GM12878 (cell line): ENCODE results near the gene ZFP91. TPM values are rescaled to one million over a fixed set of nuclear protein-coding genes. Genes with fewer than 3 reads are reported as not detected.

ENCODE experiments used
- ATAC-seq: fragments of 200-7000 bp; cut with Tn5 transposase; 3 replicates; pipeline ENCODE4 v1.9.1; 2020; ENCODE audit warnings: mild to moderate bottlenecking, moderate library complexity
- BruUV-seq: library from RNA; stranded (reverse); fragments of 400-500 nt; replicated peaks from 2 replicates; lab custom pipeline; 2021; lab: Mats Ljungman, UMichigan
- CTCF ChIA-PET: fragments of 300-600 bp; sonication (Branson Sonifier 250); formaldehyde crosslinking; extraction: SDS; loops from one replicate; lab custom pipeline; 2021; ENCODE audit warnings: inconsistent platforms; lab: Yijun Ruan, JAX
- POLR2A ChIA-PET: fragments of 350-600 bp; formaldehyde crosslinking; extraction: SDS; loops from one replicate; lab custom pipeline; 2021; ENCODE audit warnings: inconsistent platforms; lab: Charles Lee
- RAD21 ChIA-PET: fragments of 300-600 bp; sonication (Branson Sonifier 250); formaldehyde crosslinking; loops from one replicate; lab custom pipeline; 2023; ENCODE audit warnings: antibody characterized with exemption; ENCODE audit not compliant: unreplicated experiment; lab: Charles Lee
- SMC1A ChIA-PET: fragments of 300-600 bp; sonication (Branson Sonifier 250); formaldehyde crosslinking; loops from one replicate; lab custom pipeline; 2023; ENCODE audit not compliant: unreplicated experiment, uncharacterized antibody; lab: Charles Lee
- DNase-seq: peaks from one replicate; pipeline ENCODE4 v3.0.0-alpha.2; 2011; ENCODE audit warnings: low read depth, low spot score
- FAIRE-seq: peaks from 3 replicates; lab custom pipeline; 2011; peaks lifted over from hg19 to GRCh38; lab: Jason Lieb, UNC
- H2AFZ ChIP-seq: 2 replicates; pipeline ENCODE4 v1.6.0; 2011; ENCODE audit warnings: low read depth, low read length, control low read depth; ENCODE audit not compliant: control insufficient read depth
- H3K27ac ChIP-seq: 2 replicates; pipeline ENCODE4 v1.5.1; 2011; ENCODE audit warnings: control low read depth; ENCODE audit not compliant: control insufficient read depth, insufficient read depth
- H3K27me3 ChIP-seq, 2 experiments: replicated peaks in 1 of 2; 2 replicates each; pipeline versions ENCODE4 v1.6.0 to v1.6.1; 2011; ENCODE audit warnings: low read length in 1 of 2; ENCODE audit not compliant: control insufficient read depth in 2 of 2, insufficient read depth in 2 of 2
- H3K36me3 ChIP-seq, 2 experiments: 2 replicates each; pipeline ENCODE4 v1.5.1; 2011; ENCODE audit warnings: low read length in 1 of 2; ENCODE audit not compliant: control insufficient read depth in 2 of 2, insufficient read depth in 2 of 2
- H3K4me1 ChIP-seq: 2 replicates; pipeline ENCODE4 v1.6.1; 2011; ENCODE audit warnings: mild to moderate bottlenecking, low read length, moderate library complexity, mixed read lengths; ENCODE audit not compliant: control insufficient read depth, insufficient read depth
- H3K4me2 ChIP-seq: 2 replicates; pipeline ENCODE4 v1.6.0; 2011; ENCODE audit warnings: control low read depth; ENCODE audit not compliant: control insufficient read depth, insufficient read depth
- H3K4me3 ChIP-seq: fragments of 200-600 bp; sonication (generic); 2 replicates; pipeline ENCODE4 v1.5.1; 2016
- H3K79me2 ChIP-seq: 2 replicates; pipeline ENCODE4 v1.6.0; 2011; ENCODE audit warnings: low read length; ENCODE audit not compliant: control insufficient read depth, insufficient read depth
- H3K9ac ChIP-seq: 2 replicates; pipeline ENCODE4 v1.8.0; 2011; ENCODE audit warnings: low read length, control low read depth, mixed read lengths; ENCODE audit not compliant: control insufficient read depth, insufficient read depth
- H3K9me3 ChIP-seq: replicated peaks from 3 replicates; pipeline ENCODE4 v1.5.1; 2011; ENCODE audit warnings: mild to moderate bottlenecking, low read length; ENCODE audit not compliant: control insufficient read depth, insufficient read depth
- H4K20me1 ChIP-seq: 2 replicates; pipeline ENCODE4 v1.6.0; 2011; ENCODE audit not compliant: control insufficient read depth, insufficient read depth
- BRCA1 ChIP-seq: IDR thresholded peaks from 2 replicates; pipeline ENCODE4 v1.6.1; 2011; ENCODE audit warnings: low read depth, low read length, improper control_type of control experiment
- DPF2 ChIP-seq: fragments of 450-650 bp; IDR thresholded peaks from 2 replicates; pipeline ENCODE4 v1.6.1; 2017; ENCODE audit warnings: mild to moderate bottlenecking
- EP300 ChIP-seq, 2 experiments: fragments of 150-350 bp in 1 of 2; IDR thresholded peaks; 2 replicates each; pipeline ENCODE4 v1.6.1; 2011 to 2012; ENCODE audit warnings: low read depth in 2 of 2, low read length in 2 of 2, borderline replicate concordance in 1 of 2, improper control_type of control experiment in 1 of 2, inconsistent platforms in 1 of 2; ENCODE audit not compliant: control insufficient read depth in 1 of 2
- GATAD2B ChIP-seq: fragments of 450-650 bp; conservative IDR thresholded peaks from 2 replicates; pipeline ENCODE4 v1.6.1; 2017; ENCODE audit warnings: low read depth, mild to moderate bottlenecking, moderate library complexity
- IRF3 ChIP-seq: fragments of 450-650 bp; IDR thresholded peaks from 2 replicates; pipeline ENCODE4 v1.6.1; 2014; ENCODE audit warnings: mild to moderate bottlenecking
- IRF5 ChIP-seq: fragments of 450-650 bp; IDR thresholded peaks from 2 replicates; pipeline ENCODE4 v1.6.1; 2017; ENCODE audit warnings: borderline replicate concordance
- KLF5 ChIP-seq: fragments of 450-650 bp; IDR thresholded peaks from 2 replicates; pipeline ENCODE4 v1.6.1; 2014; ENCODE audit warnings: mild to moderate bottlenecking; ENCODE audit not compliant: partially characterized antibody
- MTA3 ChIP-seq: IDR thresholded peaks from 2 replicates; pipeline ENCODE4 v1.6.1; 2012; ENCODE audit warnings: low read length, inconsistent platforms, borderline replicate concordance
- NBN ChIP-seq: fragments of 450-650 bp; IDR thresholded peaks from 2 replicates; pipeline ENCODE4 v1.6.1; 2016
- NR2C1 ChIP-seq: fragments of 450-650 bp; IDR thresholded peaks from 2 replicates; pipeline ENCODE4 v1.6.1; 2017; ENCODE audit warnings: antibody characterized with exemption, mild to moderate bottlenecking, moderate library complexity
- NR2F1 ChIP-seq: fragments of 450-650 bp; conservative IDR thresholded peaks from 2 replicates; pipeline ENCODE4 v1.6.1; 2017; ENCODE audit warnings: mild to moderate bottlenecking
- PAX8 ChIP-seq: fragments of 450-650 bp; IDR thresholded peaks from 2 replicates; pipeline ENCODE4 v1.6.1; 2017; ENCODE audit warnings: mild to moderate bottlenecking, moderate library complexity
- RAD21 ChIP-seq: IDR thresholded peaks from 2 replicates; pipeline ENCODE4 v1.6.1; 2011; ENCODE audit warnings: mild to moderate bottlenecking, low read depth, low read length, moderate library complexity; ENCODE audit not compliant: insufficient read depth
- REST ChIP-seq: IDR thresholded peaks from 2 replicates; pipeline ENCODE4 v1.6.1; 2012; ENCODE audit warnings: mild to moderate bottlenecking, low read depth, low read length
- STAT1 ChIP-seq: fragments of 450-650 bp; conservative IDR thresholded peaks from 2 replicates; pipeline ENCODE4 v1.6.1; 2014; ENCODE audit warnings: antibody characterized with exemption, mild to moderate bottlenecking
- TCF3 ChIP-seq: IDR thresholded peaks from 2 replicates; pipeline ENCODE4 v1.6.1; 2012; ENCODE audit warnings: low read depth, mild to moderate bottlenecking, low read length, borderline replicate concordance; ENCODE audit not compliant: insufficient read depth
- ZBTB33 ChIP-seq: fragments of 450-650 bp; IDR thresholded peaks from 2 replicates; pipeline ENCODE4 v1.6.1; 2017; ENCODE audit warnings: mild to moderate bottlenecking
- WGBS: methylation state at CpG from one replicate; pipeline ENCODE4 v1.1.6; 2016; ENCODE audit warnings: low lambda C conversion rate; ENCODE audit not compliant: insufficient replicate concordance, insufficient coverage; ENCODE audit errors: missing lambda C conversion rate; 5-methylcytosine and 5-hydroxymethylcytosine counted together
- in situ Hi-C: fragments of 300-500 bp; cut with MboI; formaldehyde crosslinking; loops from 9 replicates; pipeline ENCODE4 v1.14.3; 2018; ENCODE audit warnings: mixed read lengths
- intact Hi-C: fragments of 100-400 bp; cut with micrococcal nuclease; formaldehyde crosslinking; loops from one replicate; pipeline ENCODE4 v1.14.2; 2022; ENCODE audit not compliant: unreplicated experiment
- polyA plus RNA-seq, 11 experiments: library from polyadenylated mRNA; depleted of rRNA in 4 of 11; unstranded in 6 of 11; stranded (reverse) in 5 of 11; fragments of >200 nt; fragmentation: Nextera tagmentation in 4 of 11; fragmentation: Illumina TruSeq in 1 of 11; extraction: Ambion mirVana in 4 of 11; extraction: Trizol in 1 of 11; gene quantifications; 1 replicate in 1 of 11; 2 replicates in 10 of 11; pipeline versions ENCODE4 v1.2.1 to v1.2.3, GENCODE V29; 2011 to 2016; ENCODE audit warnings: inconsistent platforms in 2 of 11, missing spikeins in 2 of 11, low read depth in 1 of 11
- total RNA-seq, 4 experiments: library from RNA; depleted of rRNA in 3 of 4; stranded (reverse); fragments of >200 nt in 3 of 4; fragmentation: Illumina TruSeq in 1 of 4; extraction: Trizol in 1 of 4; gene quantifications; 2 replicates each; pipeline versions ENCODE4 v1.2.1 to v1.2.3, GENCODE V29; 2013 to 2021

Gene ZFP91
- total and polyA plus RNA-seq, 10 of the 15 experiments (the other 5 are each of a cell fraction or from before 2014, with no cell fraction given), result 12.9 to 54.1 (median 31.7) TPM

GRCh38 chr11:58636587-58636986, 57.7 kb downstream of the ZFP91 start:
- in situ Hi-C loops, result no loop called here
- RAD21 ChIA-PET, result no interaction called here
- no peak for TF ChIP-seq REST
- no peak for TF ChIP-seq IRF5
- no peak for TF ChIP-seq NR2F1
- TF ChIP-seq NR2C1, result no peak
- no peak for TF ChIP-seq PAX8
- no peak for TF ChIP-seq DPF2
- TF ChIP-seq RAD21, result no peak
- TF ChIP-seq IRF3, result no peak
- TF ChIP-seq TCF3, result no peak
- no peak for TF ChIP-seq MTA3
- no peak for TF ChIP-seq NBN
- no peak for TF ChIP-seq BRCA1
- TF ChIP-seq GATAD2B, result no peak
- TF ChIP-seq EP300 (IDR thresholded peaks at IDR 0.05; ENCODE audit: borderline replicate concordance in 1 of 2, control insufficient read depth in 1 of 2, low read depth in 2 of 2, low read length in 2 of 2), result no peak
- TF ChIP-seq ZBTB33, result no peak
- no peak for TF ChIP-seq STAT1
- no peak for TF ChIP-seq KLF5

More at GRCh38 chr11:58636587-58636986, 57.7 kb downstream of the ZFP91 start:
- H3K27ac ChIP-seq, result no peak overlapping the region
- H3K4me1 ChIP-seq, result no peaks in the 10 kb centered on the region
- CTCF ChIA-PET, result interaction anchor here (0.7 to 2.3 kb wide), 7 partner anchors 8 to 152 kb away, joined by 3 to 6 read pairs (median 4); partner anchors contain the start of gene LPXN
- H2AFZ ChIP-seq, result no peak overlapping the region
- no TSS peak for BruUV-seq
- SMC1A ChIA-PET, result interaction anchor here (1.3 to 4.7 kb wide), 3 partner anchors 8 to 16 kb away, joined by 3 to 26 read pairs (median 5); no protein-coding TSS in a partner anchor
- no peak overlapping the region for H3K4me3 ChIP-seq
- H3K4me2 ChIP-seq, result no peak overlapping the region
- no peaks in the 10 kb centered on the region for H3K9me3 ChIP-seq
- no peak for ATAC-seq
- no peaks in the 10 kb centered on the region for H3K79me2 ChIP-seq
- intact Hi-C loops, result no loop called here
- 62% methylated on average over 3 of the region's 3 CpGs for WGBS
- FAIRE-seq, result no peak
- H3K27me3 ChIP-seq, result no peaks in the 10 kb centered on the region
- no peaks in the 10 kb centered on the region for H3K36me3 ChIP-seq
- H4K20me1 ChIP-seq, result no peaks in the 10 kb centered on the region
- POLR2A ChIA-PET, result no interaction called here
- H3K9ac ChIP-seq, result no peak overlapping the region
- no peak for DNase-seq
